Esophagus muscularis mucosa (tissue), 4 donors: ENCODE data around the gene SLC22A3. TPM values are rescaled to one million over a fixed set of nuclear protein-coding genes. Genes with fewer than 3 reads are reported as not detected.

Experiments
- DNase-seq: peaks from one replicate; pipeline ENCODE4 v3.0.0-alpha.2; 2017; ENCODE audit errors: extremely low spot score
- H3K27ac ChIP-seq, 4 donors: fragments of 200-600 bp; sonication (generic); replicated peaks in 1 of 4; 1 replicate in 3 of 4; 2 replicates in 1 of 4; pipeline ENCODE4 v1.5.1; 2016 to 2019; ENCODE audit warnings: mild to moderate bottlenecking in 1 of 4
- H3K27me3 ChIP-seq, 4 donors: fragments of 200-600 bp; sonication (generic); one replicate each; pipeline versions ENCODE4 v1.5.1 to v1.6.0; 2016 to 2019
- H3K36me3 ChIP-seq, 4 donors: fragments of 200-600 bp; sonication (generic); one replicate each; pipeline ENCODE4 v1.5.1; 2016 to 2019
- H3K4me1 ChIP-seq, 4 donors: fragments of 200-600 bp; sonication (generic); one replicate each; pipeline ENCODE4 v1.5.1; 2016 to 2019
- H3K4me3 ChIP-seq, 4 donors: fragments of 200-600 bp; sonication (generic); 1 replicate in 2 of 4; 2 replicates in 2 of 4; pipeline ENCODE4 v1.5.1; 2016 to 2019; ENCODE audit warnings: mild to moderate bottlenecking in 4 of 4, moderate library complexity in 1 of 4
- H3K9me3 ChIP-seq, 4 donors: fragments of 200-600 bp; sonication (generic); 1 replicate in 3 of 4; 2 replicates in 1 of 4; pipeline ENCODE4 v1.5.1; 2016 to 2019
- EP300 ChIP-seq: sonication (generic); formaldehyde crosslinking; IDR thresholded peaks from one replicate; pipeline ENCODE4 v1.6.1; 2017; ENCODE audit warnings: antibody characterized with exemption
- POLR2A ChIP-seq: fragments of 450-650 bp; IDR thresholded peaks from one replicate; pipeline ENCODE4 v1.6.1; 2017; ENCODE audit warnings: antibody characterized with exemption, moderate library complexity, mild to moderate bottlenecking, low read depth
- POLR2AphosphoS5 ChIP-seq, 2 donors: sonication (generic); formaldehyde crosslinking; IDR thresholded peaks; one replicate each; pipeline ENCODE4 v1.6.1; 2017; ENCODE audit warnings: antibody characterized with exemption in 2 of 2
- WGBS: methylation state at CpG from one replicate; pipeline ENCODE4 v1.1.5; 2018; 5-methylcytosine and 5-hydroxymethylcytosine counted together
- intact Hi-C: fragments of 100-400 bp; cut with DNase I; formaldehyde crosslinking; loops from one replicate; pipeline ENCODE4 v1.15.1; 2023
- total RNA-seq, 4 donors: library from RNA; depleted of rRNA; stranded (reverse); fragments of >200 nt; gene quantifications; one replicate each; pipeline versions ENCODE4 v1.1.0 to v1.2.1, GENCODE V29; 2016
- TF ChIP-seq, protein P1 (sequence below), 3 experiments: fragments of 200-600 bp in 2 of 3; fragments of 450-650 bp in 1 of 3; sonication (generic) in 2 of 3; IDR thresholded peaks; one replicate each; pipeline ENCODE4 v1.5.1; 2017 to 2019; ENCODE audit warnings: antibody characterized with exemption in 3 of 3, mild to moderate bottlenecking in 2 of 3, moderate library complexity in 1 of 3

Gene SLC22A3
- total RNA-seq, 4 donors from 2014 or later = 16.8 to 20.4 (median 18.9) TPM

DNA sequence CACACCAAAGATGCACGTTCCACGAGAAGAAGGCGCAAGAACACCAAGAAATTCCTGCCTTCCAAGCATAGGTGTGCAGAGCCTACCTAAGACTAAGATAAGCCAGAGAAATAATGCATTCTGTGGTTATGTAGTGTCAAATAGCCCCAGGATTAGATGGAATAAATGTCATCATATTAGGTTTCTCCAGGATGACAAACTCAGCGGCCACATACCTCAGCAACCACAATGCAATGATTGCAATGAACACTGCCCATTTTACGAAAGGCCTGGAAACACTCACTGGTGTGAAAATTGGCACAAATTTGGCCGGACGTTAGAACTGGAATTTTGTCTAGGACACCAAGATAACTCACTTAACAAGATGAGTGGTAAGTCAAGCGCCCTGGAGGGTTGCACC is 129.7 kb downstream of the SLC22A3 start:
- H3K4me3 ChIP-seq = no peak overlapping the region
- peaks cover 0 to 11% (median 0%) of the 10 kb centered on the region in 4 donors for H3K36me3 ChIP-seq
- H3K27me3 ChIP-seq = no peaks in the 10 kb centered on the region
- no peaks in the 10 kb centered on the region for H3K4me1 ChIP-seq
- no peak for TF ChIP-seq EP300
- no peak for TF ChIP-seq POLR2AphosphoS5 (IDR thresholded peaks at IDR 0.05)
- TF ChIP-seq, protein P1, sequence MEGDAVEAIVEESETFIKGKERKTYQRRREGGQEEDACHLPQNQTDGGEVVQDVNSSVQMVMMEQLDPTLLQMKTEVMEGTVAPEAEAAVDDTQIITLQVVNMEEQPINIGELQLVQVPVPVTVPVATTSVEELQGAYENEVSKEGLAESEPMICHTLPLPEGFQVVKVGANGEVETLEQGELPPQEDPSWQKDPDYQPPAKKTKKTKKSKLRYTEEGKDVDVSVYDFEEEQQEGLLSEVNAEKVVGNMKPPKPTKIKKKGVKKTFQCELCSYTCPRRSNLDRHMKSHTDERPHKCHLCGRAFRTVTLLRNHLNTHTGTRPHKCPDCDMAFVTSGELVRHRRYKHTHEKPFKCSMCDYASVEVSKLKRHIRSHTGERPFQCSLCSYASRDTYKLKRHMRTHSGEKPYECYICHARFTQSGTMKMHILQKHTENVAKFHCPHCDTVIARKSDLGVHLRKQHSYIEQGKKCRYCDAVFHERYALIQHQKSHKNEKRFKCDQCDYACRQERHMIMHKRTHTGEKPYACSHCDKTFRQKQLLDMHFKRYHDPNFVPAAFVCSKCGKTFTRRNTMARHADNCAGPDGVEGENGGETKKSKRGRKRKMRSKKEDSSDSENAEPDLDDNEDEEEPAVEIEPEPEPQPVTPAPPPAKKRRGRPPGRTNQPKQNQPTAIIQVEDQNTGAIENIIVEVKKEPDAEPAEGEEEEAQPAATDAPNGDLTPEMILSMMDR (IDR thresholded peaks at IDR 0.05) = no peak
- TF ChIP-seq POLR2A = no peak
- no peak for DNase-seq
- 90% methylated on average over 8 of the region's 8 CpGs for WGBS
- H3K9me3 ChIP-seq = peaks cover 0 to 14% (median 9%) of the 10 kb centered on the region in 4 donors
- intact Hi-C loops = no loop called here
- H3K27ac ChIP-seq = no peak overlapping the region

DNA sequence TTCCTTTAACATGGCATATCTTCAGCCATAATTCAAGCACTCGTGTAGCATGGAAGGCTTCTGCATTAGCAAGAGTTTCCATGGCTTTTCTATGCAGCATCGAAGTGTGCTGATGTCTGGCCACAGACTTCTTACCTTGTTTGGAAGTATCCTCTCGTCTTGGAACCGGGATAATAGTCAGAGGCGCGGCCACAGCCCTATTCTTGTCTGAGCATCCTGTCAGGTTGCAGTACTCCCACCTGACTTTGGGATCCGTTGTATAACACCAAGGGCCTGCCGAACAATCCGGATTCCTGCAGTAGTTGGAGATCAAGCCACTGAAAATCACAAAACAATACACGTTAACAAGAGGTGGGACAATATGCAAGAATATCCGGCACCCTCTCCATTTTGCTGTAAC is 138.9 kb downstream of the SLC22A3 start:
- TF ChIP-seq POLR2A = no peak
- TF ChIP-seq, protein P1 (IDR thresholded peaks at IDR 0.05) = no peak
- no peak for TF ChIP-seq POLR2AphosphoS5 (IDR thresholded peaks at IDR 0.05)
- no peak for TF ChIP-seq EP300
- Histone ChIP-seq H3K27ac (no peak overlapping the region), H3K27me3 (no peaks in the 10 kb centered on the region), H3K4me3 (no peak overlapping the region), H3K4me1 (no peaks in the 10 kb centered on the region), H3K36me3 (peaks cover 0 to 3% (median 0%) of the 10 kb centered on the region in 4 donors), H3K9me3 (no peaks in the 10 kb centered on the region)
- intact Hi-C loops = no loop called here
- WGBS = 88% methylated on average over 11 of the region's 11 CpGs
- DNase-seq = peak; percentile 88

DNA sequence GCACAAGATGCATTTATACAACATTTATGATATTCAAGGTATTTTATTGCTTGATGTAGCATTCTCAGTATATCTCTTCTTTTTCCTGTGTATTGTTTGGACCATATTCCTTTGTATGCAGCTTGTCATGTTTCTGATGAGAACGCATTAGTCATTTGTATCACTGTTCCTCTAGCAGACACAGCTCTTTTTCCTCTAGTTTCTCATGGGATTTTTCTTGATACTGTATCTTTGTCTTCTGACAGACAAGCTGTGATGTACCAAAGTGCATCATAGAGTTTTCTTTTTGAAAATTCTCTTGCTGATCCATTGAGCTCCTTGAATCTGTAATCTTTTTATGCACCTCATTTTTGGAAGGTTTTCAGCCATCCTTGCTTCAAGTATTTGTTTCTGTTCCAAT is 140.9 kb downstream of the SLC22A3 start:
- TF ChIP-seq POLR2A = no peak
- TF ChIP-seq POLR2AphosphoS5 (IDR thresholded peaks at IDR 0.05) = no peak
- no peak for TF ChIP-seq EP300
- TF ChIP-seq, protein P1 (IDR thresholded peaks at IDR 0.05) = no peak
- no peak overlapping the region for H3K27ac ChIP-seq
- no peaks in the 10 kb centered on the region for H3K4me1 ChIP-seq
- no peak for DNase-seq
- 94% methylated on average over 1 of the region's 1 CpG for WGBS
- H3K27me3 ChIP-seq = no peaks in the 10 kb centered on the region
- no peaks in the 10 kb centered on the region for H3K9me3 ChIP-seq
- no peak overlapping the region for H3K4me3 ChIP-seq
- H3K36me3 ChIP-seq = no peaks in the 10 kb centered on the region
- intact Hi-C loops = no loop called here

DNA sequence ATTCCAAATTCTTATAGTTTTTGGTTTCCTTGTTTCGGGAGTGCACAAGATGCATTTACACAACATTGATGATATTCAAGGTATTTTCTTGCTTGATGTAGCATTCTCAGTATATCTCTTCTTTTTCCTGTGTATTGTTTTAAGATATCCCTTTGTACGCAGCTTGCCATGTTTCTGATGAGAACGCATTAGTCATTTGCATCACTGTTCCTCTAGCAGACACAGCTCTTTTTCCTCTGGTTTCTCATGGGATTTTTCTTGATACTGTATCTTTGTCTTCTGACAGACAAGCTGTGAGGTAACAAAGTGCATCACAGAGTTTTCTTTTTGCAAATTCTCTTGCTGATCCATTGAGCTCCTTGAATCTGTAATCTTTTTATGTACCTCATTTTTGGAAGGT is 146.4 kb downstream of the SLC22A3 start:
- intact Hi-C loops = no loop called here
- H3K9me3 ChIP-seq = no peaks in the 10 kb centered on the region
- WGBS = 87% methylated on average over 3 of the region's 3 CpGs
- DNase-seq = no peak
- no peaks in the 10 kb centered on the region for H3K27me3 ChIP-seq
- H3K27ac ChIP-seq = no peak overlapping the region
- no peak overlapping the region for H3K4me3 ChIP-seq
- no peak for TF ChIP-seq POLR2A
- TF ChIP-seq EP300 = no peak
- TF ChIP-seq POLR2AphosphoS5 (IDR thresholded peaks at IDR 0.05) = no peak
- TF ChIP-seq, protein P1 (IDR thresholded peaks at IDR 0.05) = no peak
- H3K36me3 ChIP-seq = no peaks in the 10 kb centered on the region
- H3K4me1 ChIP-seq = no peaks in the 10 kb centered on the region

DNA sequence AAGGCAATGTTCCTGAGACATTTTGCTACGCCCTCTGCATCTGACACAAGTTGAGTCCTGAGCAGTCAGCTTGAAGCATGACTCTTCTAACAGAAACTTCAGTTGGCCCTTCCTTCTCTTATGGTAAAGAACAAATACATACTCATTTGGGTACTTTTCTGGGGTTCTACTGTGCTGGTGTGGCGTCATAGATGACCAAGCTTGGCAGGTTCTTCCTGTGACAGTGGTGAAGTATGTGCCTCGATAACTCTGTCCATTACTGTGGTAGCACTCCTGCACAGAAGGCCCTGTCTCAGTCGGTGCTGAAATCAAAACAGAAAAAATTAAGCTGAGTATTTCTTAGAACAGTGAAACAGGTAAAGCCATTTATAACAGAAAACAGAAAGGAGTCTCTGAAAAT is 152.5 kb downstream of the SLC22A3 start:
- 89% methylated on average over 4 of the region's 4 CpGs for WGBS
- peaks cover 0 to 12% (median 6%) of the 10 kb centered on the region in 4 donors for H3K9me3 ChIP-seq
- TF ChIP-seq EP300 = no peak
- TF ChIP-seq, protein P1 (IDR thresholded peaks at IDR 0.05) = no peak
- no peak for TF ChIP-seq POLR2AphosphoS5 (IDR thresholded peaks at IDR 0.05)
- no peak for TF ChIP-seq POLR2A

More for the DNA sequence above, 152.5 kb downstream of the SLC22A3 start:
- H3K36me3 ChIP-seq = no peaks in the 10 kb centered on the region
- no peaks in the 10 kb centered on the region for H3K27me3 ChIP-seq
- H3K4me3 ChIP-seq = no peak overlapping the region
- intact Hi-C loops = no loop called here
- H3K4me1 ChIP-seq = no peaks in the 10 kb centered on the region
- DNase-seq = no peak
- no peak overlapping the region for H3K27ac ChIP-seq
